Measurements from ENCODE around the gene BROX. TPM values are rescaled to one million over a fixed set of nuclear protein-coding genes. Genes with fewer than 3 reads are reported as not detected.

The BROX gene
- total and polyA plus RNA-seq, 5 donors: 12.7 to 29.6 (median 26.8) TPM

DNA sequence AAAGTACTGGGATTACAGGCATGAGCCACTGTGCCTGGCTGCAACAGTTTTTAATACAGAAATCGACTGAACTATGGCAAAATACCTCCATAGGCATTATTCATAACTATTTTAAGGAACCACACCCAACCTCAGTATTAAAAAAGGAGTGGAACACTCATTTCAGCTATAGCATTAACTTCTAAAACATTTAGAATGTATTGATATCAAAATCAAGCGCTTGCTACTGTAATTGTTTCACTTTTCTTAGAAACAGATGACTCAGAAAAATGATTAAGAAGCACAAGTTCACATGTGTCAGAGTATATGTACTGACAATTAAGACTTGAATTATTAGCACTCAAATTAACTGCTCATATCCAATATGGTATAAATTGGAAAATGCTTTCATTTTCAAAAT is 15.2 kb upstream of the BROX start:
- WGBS: 95% methylated on average over 2 of the region's 2 CpGs
- Histone ChIP-seq H3K9me3 (ENCODE audit: control insufficient read depth, low read length) (no peaks in the 10 kb centered on the region), H3K27ac (ENCODE audit: low read length) (no peak overlapping the region), H3K27me3 (ENCODE audit: control insufficient read depth, insufficient read depth) (no peaks in the 10 kb centered on the region), H3K4me1 (ENCODE audit: control insufficient read depth, insufficient read depth, low read length) (peaks cover under 1% of the 10 kb centered on the region), H3K4me3 (ENCODE audit: low read length) (no peak overlapping the region)
- no peak for DNase-seq
- ATAC-seq: no peak
- intact Hi-C loops (cut with DNase I): no loop called here

DNA sequence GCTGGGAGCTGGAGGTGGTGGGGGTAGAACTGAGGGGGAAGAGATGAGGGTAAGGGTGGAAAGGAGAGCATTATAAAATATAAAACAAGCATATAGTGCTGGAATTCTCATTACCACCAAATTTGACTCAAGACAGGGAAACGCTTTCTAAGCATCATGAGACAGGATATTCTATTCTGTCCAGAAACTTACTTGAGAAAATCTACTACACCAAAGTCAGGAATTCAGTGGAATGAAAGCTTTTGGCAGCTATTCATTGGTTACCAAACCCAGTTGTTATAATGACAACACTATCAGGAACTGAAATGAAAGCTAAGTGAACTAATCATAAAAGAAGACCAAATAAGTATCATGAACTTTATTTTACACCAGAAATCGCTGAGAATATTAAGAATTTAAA is 14.5 kb upstream of the BROX start:
- no peaks in the 10 kb centered on the region for H3K9me3 ChIP-seq (ENCODE audit: control insufficient read depth, low read length)
- intact Hi-C loops (cut with DNase I): no loop called here
- WGBS: 64% methylated on average over 2 of the region's 2 CpGs
- no peak overlapping the region for H3K4me3 ChIP-seq (ENCODE audit: low read length)
- no peak overlapping the region for H3K27ac ChIP-seq (ENCODE audit: low read length)
- H3K4me1 ChIP-seq (ENCODE audit: control insufficient read depth, insufficient read depth, low read length): no peaks in the 10 kb centered on the region
- ATAC-seq: peak in 1 of 2 donors; percentile 45
- DNase-seq: no peak
- H3K27me3 ChIP-seq (ENCODE audit: control insufficient read depth, insufficient read depth): no peaks in the 10 kb centered on the region

DNA sequence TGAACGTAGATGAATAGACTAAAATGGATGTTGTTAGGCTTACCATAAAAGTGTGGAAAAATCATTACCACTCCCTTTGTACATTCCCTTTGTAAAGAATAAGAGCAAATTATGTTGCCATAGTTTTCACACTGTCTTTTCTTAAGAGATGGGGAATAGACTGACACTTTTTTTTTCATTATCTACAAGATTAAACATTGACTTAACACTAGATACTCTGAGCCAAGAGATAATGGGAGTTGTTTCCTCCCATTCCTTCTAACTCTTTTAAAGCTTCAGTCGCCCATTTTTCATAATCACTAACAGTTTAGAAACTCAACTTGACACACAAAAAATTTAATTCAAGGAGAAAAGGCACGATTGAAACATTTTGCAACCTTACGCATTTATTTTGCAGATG is 10.2 kb upstream of the BROX start:
- Histone ChIP-seq H3K27me3 (ENCODE audit: control insufficient read depth, insufficient read depth) (no peaks in the 10 kb centered on the region), H3K4me3 (ENCODE audit: low read length) (no peak overlapping the region), H3K27ac (ENCODE audit: low read length) (no peak overlapping the region), H3K4me1 (ENCODE audit: control insufficient read depth, insufficient read depth, low read length) (no peaks in the 10 kb centered on the region), H3K9me3 (ENCODE audit: control insufficient read depth, low read length) (no peaks in the 10 kb centered on the region)
- ATAC-seq (no peak), DNase-seq (no peak)
- 69% methylated on average over 4 of the region's 4 CpGs for WGBS
- intact Hi-C loops (cut with DNase I): no loop called here

DNA sequence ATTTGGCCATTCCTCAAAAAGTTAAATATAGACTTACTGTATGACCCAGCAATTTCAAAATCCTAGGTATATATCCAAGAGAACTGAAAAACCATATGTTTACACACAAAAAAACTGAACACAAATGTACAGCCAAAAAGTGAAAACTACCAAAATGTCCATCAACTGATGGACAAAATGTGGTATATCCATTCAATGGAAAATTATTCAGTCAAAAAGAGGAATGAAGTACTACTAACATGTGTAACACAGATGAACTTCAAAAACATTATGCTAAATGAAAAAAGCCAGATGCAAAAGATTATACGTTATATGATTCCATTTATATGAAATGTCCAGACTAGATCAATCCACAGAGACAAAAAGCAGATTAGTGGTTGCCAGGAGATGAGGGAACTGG is 8.1 kb upstream of the BROX start:
- no peaks in the 10 kb centered on the region for H3K4me1 ChIP-seq (ENCODE audit: control insufficient read depth, insufficient read depth, low read length)
- intact Hi-C loops (cut with DNase I): no loop called here
- no peaks in the 10 kb centered on the region for H3K9me3 ChIP-seq (ENCODE audit: control insufficient read depth, low read length)
- H3K27ac ChIP-seq (ENCODE audit: low read length): no peak overlapping the region
- DNase-seq: no peak
- WGBS: 95% methylated on average over 1 of the region's 1 CpG
- no peak overlapping the region for H3K4me3 ChIP-seq (ENCODE audit: low read length)
- ATAC-seq: no peak
- H3K27me3 ChIP-seq (ENCODE audit: control insufficient read depth, insufficient read depth): no peaks in the 10 kb centered on the region

DNA sequence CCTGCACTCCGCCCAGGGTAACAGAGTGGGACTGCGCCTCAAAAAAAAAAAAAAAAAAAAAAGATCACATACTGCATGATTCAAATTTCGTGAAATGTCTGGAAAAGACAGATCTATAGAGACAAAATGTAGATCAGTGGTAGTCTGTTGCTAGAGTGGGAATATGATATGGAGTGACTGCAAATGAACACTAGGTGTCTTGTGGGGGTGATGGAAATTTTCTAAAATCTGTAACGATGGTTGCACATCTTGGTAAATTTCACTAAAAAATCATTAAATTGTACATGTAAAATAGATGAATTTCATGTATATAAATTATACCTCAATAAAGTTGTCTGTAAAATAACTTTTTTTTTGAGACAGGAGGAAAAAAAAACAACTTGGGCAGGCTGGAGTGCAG is 5.5 kb upstream of the BROX start:
- DNase-seq (no peak), ATAC-seq (no peak)
- H3K27me3 ChIP-seq (ENCODE audit: control insufficient read depth, insufficient read depth): no peaks in the 10 kb centered on the region
- intact Hi-C loops (cut with DNase I): no loop called here
- no peaks in the 10 kb centered on the region for H3K4me1 ChIP-seq (ENCODE audit: control insufficient read depth, insufficient read depth, low read length)
- 73% methylated on average over 4 of the region's 4 CpGs for WGBS
- H3K27ac ChIP-seq (ENCODE audit: low read length): no peak overlapping the region
- no peaks in the 10 kb centered on the region for H3K9me3 ChIP-seq (ENCODE audit: control insufficient read depth, low read length)
- no peak overlapping the region for H3K4me3 ChIP-seq (ENCODE audit: low read length)

DNA sequence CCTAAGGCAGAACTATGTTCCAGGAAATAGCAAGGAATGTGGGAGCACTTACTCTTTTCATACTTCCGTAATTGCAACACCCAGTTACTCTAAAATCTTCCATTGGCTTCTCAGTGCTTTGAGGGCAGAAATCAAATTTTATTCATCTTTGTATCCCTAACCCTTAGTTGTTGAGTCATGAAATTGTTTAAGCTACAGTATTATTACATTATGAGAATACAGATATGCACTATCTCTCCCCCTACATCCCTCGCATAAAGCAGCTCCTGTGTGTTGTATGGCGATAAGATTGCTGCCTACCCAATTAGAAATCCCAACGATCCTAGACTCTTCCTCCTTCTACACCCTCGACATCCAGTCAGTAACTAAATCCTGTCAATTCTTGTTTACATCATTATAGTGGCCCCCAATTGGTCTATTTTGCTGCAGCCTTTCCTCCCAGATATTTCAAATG is 2.6 kb upstream of the BROX start:
- no peaks in the 10 kb centered on the region for H3K27me3 ChIP-seq (ENCODE audit: control insufficient read depth, insufficient read depth)
- WGBS: 66% methylated on average over 5 of the region's 5 CpGs
- intact Hi-C loops (cut with DNase I): loop anchor here in 1 of 4 donors (10.0 kb wide), 1 partner anchor 65 kb away; no protein-coding TSS in a partner anchor

DNA sequence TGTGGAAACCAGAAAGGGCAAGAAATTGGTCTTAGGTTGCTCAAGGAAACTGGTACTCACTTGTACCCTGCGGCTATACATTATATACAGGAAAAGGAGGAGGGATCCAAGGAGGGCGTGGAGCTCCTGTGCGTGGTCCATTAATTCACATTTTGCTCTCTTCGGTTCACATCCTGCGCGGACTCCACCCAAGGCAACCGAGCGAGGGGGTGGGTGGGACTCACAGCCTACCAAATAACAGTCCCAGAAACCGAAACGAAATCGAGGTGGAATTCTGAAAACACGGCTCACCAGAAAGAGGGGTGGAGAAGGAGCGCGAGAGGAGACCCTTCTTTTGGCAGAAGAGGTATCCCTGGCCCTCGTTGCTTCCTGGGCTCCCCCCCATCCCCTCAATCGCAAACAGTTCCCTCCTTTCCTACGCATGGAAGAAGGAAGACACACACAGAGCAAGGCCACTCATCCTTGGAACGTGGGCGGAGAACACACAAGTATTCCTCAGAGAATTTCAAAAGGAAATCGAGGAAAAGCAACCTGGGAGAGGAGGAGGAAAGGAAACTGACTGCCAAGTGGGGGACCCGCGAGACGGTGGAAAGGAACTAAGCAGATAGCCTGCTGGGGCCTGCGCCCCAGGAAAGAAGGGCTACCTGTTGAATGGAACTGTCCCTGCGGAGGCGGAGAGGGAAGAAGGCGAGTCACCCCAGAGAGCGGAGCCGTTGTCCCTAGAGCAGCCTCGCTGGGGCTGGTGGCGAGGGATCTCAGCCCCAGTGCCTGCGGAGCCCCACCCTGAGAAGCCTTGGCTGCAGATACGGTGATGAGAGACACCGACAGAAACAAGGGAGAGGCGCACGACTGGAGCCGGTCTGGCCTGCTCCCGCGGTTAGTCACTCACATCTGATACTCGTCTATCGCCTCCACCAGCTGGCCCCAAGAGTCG is 778 bp upstream of the BROX start:
- intact Hi-C loops (cut with DNase I): loop anchor here in 1 of 4 donors (10.0 kb wide), 1 partner anchor 67 kb away; no protein-coding TSS in a partner anchor
- Histone ChIP-seq H3K9me3 (ENCODE audit: control insufficient read depth, low read length) (no peaks in the 10 kb centered on the region), H3K27ac (ENCODE audit: low read length) (peak overlapping the region; percentile 91), H3K27me3 (ENCODE audit: control insufficient read depth, insufficient read depth) (no peaks in the 10 kb centered on the region), H3K4me1 (ENCODE audit: control insufficient read depth, insufficient read depth, low read length) (no peaks in the 10 kb centered on the region), H3K4me3 (ENCODE audit: low read length) (peak overlapping the region; percentile 72)
- ATAC-seq (peak; percentile 53 to 68), DNase-seq (peak; percentile 74 to 86 (median 76))
- WGBS: under 1% methylated on average over 42 of the region's 42 CpGs

More for the DNA sequence above, 2.6 kb upstream of the BROX start:
- DNase-seq (no peak), ATAC-seq (no peak)
- no peak overlapping the region for H3K27ac ChIP-seq (ENCODE audit: low read length)
- no peaks in the 10 kb centered on the region for H3K9me3 ChIP-seq (ENCODE audit: control insufficient read depth, low read length)
- no peak overlapping the region for H3K4me3 ChIP-seq (ENCODE audit: low read length)
- H3K4me1 ChIP-seq (ENCODE audit: control insufficient read depth, insufficient read depth, low read length): no peaks in the 10 kb centered on the region

DNA sequence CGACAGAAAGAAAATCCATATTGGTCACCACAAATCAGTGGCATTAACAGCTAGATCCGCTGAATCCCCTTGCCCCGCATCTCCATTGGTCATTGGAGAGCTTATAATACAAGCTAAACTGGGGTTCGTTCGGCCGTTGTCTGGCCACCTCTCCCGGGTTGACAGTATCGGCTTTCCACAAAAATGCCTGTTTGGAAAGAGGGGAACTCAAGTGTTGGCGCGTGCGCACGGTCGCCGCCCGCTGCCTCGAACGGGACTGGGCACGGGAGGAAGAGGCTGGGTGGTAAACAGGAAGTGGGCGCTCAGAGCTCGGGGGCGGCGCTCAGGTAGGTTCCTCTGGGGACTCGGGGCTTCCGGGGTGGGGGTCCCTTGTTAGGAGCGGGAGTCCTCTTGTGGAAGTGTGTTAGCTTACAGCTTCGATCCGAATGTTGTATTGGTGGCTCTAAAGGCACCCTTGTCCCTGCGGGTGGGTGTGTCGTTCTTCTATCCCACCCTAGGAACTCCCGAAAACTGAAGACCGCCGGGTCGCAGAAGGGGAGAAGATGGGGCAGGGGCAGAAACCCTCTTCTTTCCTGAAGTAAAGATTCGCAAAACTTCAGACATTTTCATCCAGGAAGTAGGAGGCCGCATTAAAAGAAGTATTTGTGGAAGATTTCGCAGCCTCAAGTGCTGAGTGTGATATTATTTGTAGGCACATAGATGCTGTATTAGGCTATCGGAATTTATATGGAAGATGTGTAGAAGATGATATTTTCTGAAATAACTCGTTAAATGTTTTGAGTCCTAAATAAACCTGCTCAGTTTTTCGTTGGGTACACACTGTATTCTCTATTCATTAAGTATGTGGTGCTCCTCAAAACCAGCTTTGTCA is 962 bp downstream of the BROX start:
- peak; percentile 90 to 92 for ATAC-seq
- no peaks in the 10 kb centered on the region for H3K4me1 ChIP-seq (ENCODE audit: control insufficient read depth, insufficient read depth, low read length)
- no peaks in the 10 kb centered on the region for H3K27me3 ChIP-seq (ENCODE audit: control insufficient read depth, insufficient read depth)
- H3K4me3 ChIP-seq (ENCODE audit: low read length): peak overlapping the region; percentile 72
- H3K9me3 ChIP-seq (ENCODE audit: control insufficient read depth, low read length): no peaks in the 10 kb centered on the region
- peak overlapping the region; percentile 89 for H3K27ac ChIP-seq (ENCODE audit: low read length)
- intact Hi-C loops (cut with DNase I): loop anchor here in 1 of 4 donors (10.0 kb wide), 1 partner anchor 69 kb away; no protein-coding TSS in a partner anchor
- WGBS: under 1% methylated on average over 39 of the region's 39 CpGs
- peak; percentile 93 to 98 (median 96) for DNase-seq

DNA sequence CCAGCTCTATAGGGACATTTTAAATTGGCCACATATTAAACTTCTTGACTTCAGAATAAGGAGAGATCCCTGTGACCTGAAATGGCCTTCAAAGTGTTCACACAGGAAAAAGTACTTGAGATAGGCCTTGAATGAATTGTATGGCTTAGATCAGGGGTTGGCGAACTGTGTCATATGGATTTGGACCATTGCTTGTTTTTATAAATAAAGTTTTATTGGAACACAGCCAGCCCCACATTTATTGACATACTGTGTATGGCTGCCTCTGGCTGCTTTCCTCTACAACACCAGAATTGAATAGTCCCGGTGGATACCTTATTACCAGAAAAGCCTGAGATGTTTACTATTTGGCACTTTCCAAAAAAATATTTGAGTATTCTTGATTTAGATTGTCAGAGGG is 4.0 kb downstream of the BROX start:
- ATAC-seq (no peak), DNase-seq (no peak)
- Histone ChIP-seq H3K4me3 (ENCODE audit: low read length) (no peak overlapping the region), H3K9me3 (ENCODE audit: control insufficient read depth, low read length) (no peaks in the 10 kb centered on the region), H3K27ac (ENCODE audit: low read length) (no peak overlapping the region), H3K27me3 (ENCODE audit: control insufficient read depth, insufficient read depth) (no peaks in the 10 kb centered on the region), H3K4me1 (ENCODE audit: control insufficient read depth, insufficient read depth, low read length) (no peaks in the 10 kb centered on the region)
- intact Hi-C loops (cut with DNase I): loop anchor here in 1 of 4 donors (10.0 kb wide), 1 partner anchor 72 kb away; no protein-coding TSS in a partner anchor
- 96% methylated on average over 2 of the region's 2 CpGs for WGBS

DNA sequence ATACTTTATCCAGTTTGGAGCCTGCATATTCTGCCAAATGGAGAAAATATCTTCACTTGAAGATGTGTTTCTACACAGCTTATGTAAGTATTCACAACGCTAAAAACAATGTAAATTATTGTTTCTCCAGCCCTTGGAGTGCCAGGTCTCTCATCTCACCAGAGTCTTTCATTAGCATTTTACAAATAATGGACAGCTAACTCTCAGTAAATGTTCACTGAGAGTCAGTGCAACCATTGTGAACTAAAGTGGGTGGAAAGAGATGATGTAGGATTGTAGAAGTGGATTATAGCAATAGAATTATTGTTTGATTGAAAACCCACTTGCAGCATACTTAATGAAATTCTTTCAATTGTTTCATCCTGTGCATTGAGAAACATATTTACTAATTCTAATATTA is 16.4 kb downstream of the BROX start:
- intact Hi-C loops (cut with DNase I): no loop called here
- H3K27ac ChIP-seq (ENCODE audit: low read length): no peak overlapping the region
- H3K4me3 ChIP-seq (ENCODE audit: low read length): no peak overlapping the region
- H3K9me3 ChIP-seq (ENCODE audit: control insufficient read depth, low read length): no peaks in the 10 kb centered on the region
- ATAC-seq: no peak
- WGBS: 84% methylated on average over 1 of the region's 1 CpG
- no peaks in the 10 kb centered on the region for H3K4me1 ChIP-seq (ENCODE audit: control insufficient read depth, insufficient read depth, low read length)
- no peak for DNase-seq
- H3K27me3 ChIP-seq (ENCODE audit: control insufficient read depth, insufficient read depth): no peaks in the 10 kb centered on the region
